PC-3 (cell line): Measurements from ENCODE around the gene IER3IP1. TPM values are rescaled to one million over a fixed set of nuclear protein-coding genes. Genes with fewer than 3 reads are reported as not detected.

Experiments
- ATAC-seq: fragments of 200-7000 bp; cut with Tn5 transposase; 2 replicates; pipeline ENCODE4 v1.9.1; 2020; ENCODE audit warnings: mild to moderate bottlenecking, moderate library complexity
- BruUV-seq: library from RNA; stranded (reverse); fragments of 400-500 nt; replicated peaks from 2 replicates; lab custom pipeline; 2021; lab: Mats Ljungman, UMichigan
- CTCF ChIA-PET: fragments of 300-600 bp; sonication (Branson Sonifier 250); formaldehyde crosslinking; loops from one replicate; lab custom pipeline; 2022; ENCODE audit warnings: antibody characterized with exemption; lab: Charles Lee
- POLR2A ChIA-PET: fragments of 300-600 bp; sonication (Branson Sonifier 250); formaldehyde crosslinking; loops from one replicate; lab custom pipeline; 2022; ENCODE audit warnings: antibody characterized with exemption; ENCODE audit not compliant: unreplicated experiment; lab: Charles Lee
- DNase-seq: peaks from one replicate; pipeline ENCODE4 v3.0.0-alpha.2; 2015
- H2AFZ ChIP-seq: fragments of 300-600 bp; sonication (generic); 2 replicates; pipeline ENCODE4 v1.6.0; 2016; ENCODE audit warnings: antibody characterized with exemption, low read length
- H3F3A ChIP-seq: fragments of 300-600 bp; sonication (generic); one replicate; pipeline ENCODE4 v1.6.0; 2017; ENCODE audit warnings: antibody characterized with exemption, low read length, control low read depth, mild to moderate bottlenecking; ENCODE audit not compliant: unreplicated experiment
- H3K27ac ChIP-seq: fragments of 300-600 bp; sonication (generic); 2 replicates; pipeline ENCODE4 v1.5.1; 2016; ENCODE audit warnings: mild to moderate bottlenecking, low read length
- H3K27me3 ChIP-seq: fragments of 300-600 bp; sonication (generic); 2 replicates; pipeline ENCODE4 v1.6.1; 2016; ENCODE audit warnings: low read length, mixed read lengths
- H3K36me3 ChIP-seq: fragments of 300-600 bp; sonication (generic); 2 replicates; pipeline ENCODE4 v1.6.1; 2016; ENCODE audit warnings: low read depth, mixed run types, low read length, mixed read lengths
- H3K4me1 ChIP-seq: fragments of 300-600 bp; sonication (generic); 2 replicates; pipeline ENCODE4 v1.5.1; 2016; ENCODE audit warnings: low read length; ENCODE audit not compliant: insufficient read depth
- H3K4me2 ChIP-seq: fragments of 300-600 bp; sonication (generic); 2 replicates; pipeline ENCODE4 v1.6.0; 2016; ENCODE audit warnings: low read length
- H3K4me3 ChIP-seq: fragments of 300-600 bp; sonication (generic); 2 replicates; pipeline ENCODE4 v1.5.1; 2016; ENCODE audit warnings: mild to moderate bottlenecking, low read length, mixed read lengths
- H3K79me2 ChIP-seq: fragments of 300-600 bp; sonication (generic); 2 replicates; pipeline ENCODE4 v1.6.1; 2017; ENCODE audit warnings: low read length, mixed read lengths
- H3K9ac ChIP-seq: fragments of 300-600 bp; sonication (generic); 2 replicates; pipeline ENCODE4 v1.6.0; 2016; ENCODE audit warnings: mild to moderate bottlenecking, low read length
- H3K9me2 ChIP-seq: fragments of 300-600 bp; sonication (generic); replicated peaks from 2 replicates; pipeline ENCODE4 v1.6.1; 2016; ENCODE audit warnings: mixed run types, low read length, mixed read lengths
- H3K9me3 ChIP-seq: fragments of 300-600 bp; sonication (generic); 2 replicates; pipeline ENCODE4 v1.6.1; 2016; ENCODE audit warnings: low read length, mixed read lengths
- H4K20me1 ChIP-seq: fragments of 300-600 bp; sonication (generic); 2 replicates; pipeline ENCODE4 v1.6.1; 2016; ENCODE audit warnings: low read length, mixed read lengths
- CTCF ChIP-seq: fragments of 300-600 bp; sonication (generic); conservative IDR thresholded peaks from 2 replicates; pipeline ENCODE4 v1.5.1; 2017; ENCODE audit warnings: antibody characterized with exemption, low read depth, mild to moderate bottlenecking, low read length
- EZH2 ChIP-seq: fragments of 300-600 bp; sonication (generic); IDR thresholded peaks from one replicate; pipeline ENCODE4 v1.6.1; 2017; ENCODE audit warnings: antibody characterized with exemption, mild to moderate bottlenecking, low read length; ENCODE audit not compliant: unreplicated experiment
- EZH2phosphoT487 ChIP-seq: fragments of 300-600 bp; sonication (generic); IDR thresholded peaks from 2 replicates; pipeline ENCODE4 v1.6.1; 2018; ENCODE audit warnings: mild to moderate bottlenecking, antibody characterized with exemption, low read length, borderline replicate concordance
- intact Hi-C: fragments of 100-400 bp; cut with micrococcal nuclease; formaldehyde crosslinking; loops from 2 replicates; pipeline ENCODE4 v1.9.0; 2023
- total RNA-seq: library from RNA; depleted of rRNA; stranded (reverse); fragments of >200 nt; gene quantifications from 2 replicates; pipeline ENCODE4 v1.2.3, GENCODE V29; 2014

IER3IP1 gene
- total RNA-seq, 1 experiment from 2014 or later: 23.2 TPM

GRCh38 chr18:47110492-47111274, 65.5 kb downstream of the IER3IP1 start:
- H2AFZ ChIP-seq: no peak overlapping the region
- ChIA-PET POLR2A (no interaction called here), CTCF (no interaction called here)
- no peaks in the 10 kb centered on the region for H3K79me2 ChIP-seq
- H3K27ac ChIP-seq: no peak overlapping the region
- no peak overlapping the region for H3K9ac ChIP-seq
- H3K4me3 ChIP-seq: no peak overlapping the region
- ATAC-seq (no peak), DNase-seq (no peak)
- H4K20me1 ChIP-seq: no peaks in the 10 kb centered on the region
- no peaks in the 10 kb centered on the region for H3K9me2 ChIP-seq
- no TSS peak for BruUV-seq
- H3K4me2 ChIP-seq: no peak overlapping the region
- H3K27me3 ChIP-seq: no peaks in the 10 kb centered on the region
- intact Hi-C loops: no loop called here
- no peaks in the 10 kb centered on the region for H3F3A ChIP-seq
- TF ChIP-seq CTCF (no peak), EZH2 (no peak), EZH2phosphoT487 (no peak)
- H3K9me3 ChIP-seq: no peaks in the 10 kb centered on the region
- H3K36me3 ChIP-seq: no peaks in the 10 kb centered on the region
- H3K4me1 ChIP-seq: no peaks in the 10 kb centered on the region

- Histone ChIP-seq H3K27ac (no peak overlapping the region), H3K4me2 (no peak overlapping the region), H3K9ac (no peak overlapping the region), H3K27me3 (no peaks in the 10 kb centered on the region), H3K79me2 (no peaks in the 10 kb centered on the region), H3K4me1 (no peaks in the 10 kb centered on the region), H3F3A (no peaks in the 10 kb centered on the region), H3K9me2 (no peaks in the 10 kb centered on the region), H3K4me3 (no peak overlapping the region), H4K20me1 (no peaks in the 10 kb centered on the region), H3K9me3 (no peaks in the 10 kb centered on the region), H3K36me3 (no peaks in the 10 kb centered on the region), H2AFZ (no peak overlapping the region)
- no peak for ATAC-seq
- DNase-seq: no peak
- no TSS peak for BruUV-seq
- ChIA-PET POLR2A (no interaction called here), CTCF (no interaction called here)
- no peak for TF ChIP-seq CTCF
- TF ChIP-seq EZH2phosphoT487: no peak
- no peak for TF ChIP-seq EZH2
- intact Hi-C loops: no loop called here
These were observed 66.4 kb downstream of the IER3IP1 start for GRCh38 chr18:47109720-47110119.

GRCh38 chr18:47108998-47109405, 67.2 kb downstream of the IER3IP1 start:
- no peaks in the 10 kb centered on the region for H3K9me2 ChIP-seq
- H3K9me3 ChIP-seq: no peaks in the 10 kb centered on the region
- no peaks in the 10 kb centered on the region for H3K4me1 ChIP-seq
- BruUV-seq: no TSS peak
- no peaks in the 10 kb centered on the region for H4K20me1 ChIP-seq
- DNase-seq (no peak), ATAC-seq (no peak)
- H3K9ac ChIP-seq: no peak overlapping the region
- no peak overlapping the region for H3K4me3 ChIP-seq
- CTCF ChIA-PET: no interaction called here
- POLR2A ChIA-PET: no interaction called here
- H3K36me3 ChIP-seq: no peaks in the 10 kb centered on the region
- H3K27ac ChIP-seq: no peak overlapping the region
- H3F3A ChIP-seq: no peaks in the 10 kb centered on the region
- TF ChIP-seq EZH2: no peak
- no peak for TF ChIP-seq EZH2phosphoT487
- TF ChIP-seq CTCF: no peak
- H3K4me2 ChIP-seq: no peak overlapping the region
- intact Hi-C loops: no loop called here
- H2AFZ ChIP-seq: no peak overlapping the region
- H3K79me2 ChIP-seq: no peaks in the 10 kb centered on the region
- no peaks in the 10 kb centered on the region for H3K27me3 ChIP-seq
